Breast epithelium (tissue), 4 donors: ENCODE measurements around the gene SCUBE3. TPM values are rescaled to one million over a fixed set of nuclear protein-coding genes. Genes with fewer than 3 reads are reported as not detected.

ENCODE experiments used
- DNase-seq, 2 donors: peaks; one replicate each; pipeline ENCODE4 v3.0.0-alpha.2; 2019; ENCODE audit warnings: low spot score in 2 of 2
- H3K27ac ChIP-seq, 2 donors: fragments of 200-600 bp; sonication (generic) in 1 of 2; one replicate each; pipeline ENCODE4 v1.5.1; 2016 to 2019; ENCODE audit warnings: mild to moderate bottlenecking in 1 of 2
- H3K27me3 ChIP-seq, 2 donors: fragments of 200-600 bp; sonication (generic) in 1 of 2; one replicate each; pipeline versions ENCODE4 v1.5.1 to v1.6.0; 2017 to 2019; ENCODE audit warnings: control low read depth in 1 of 2, mild to moderate bottlenecking in 1 of 2
- H3K36me3 ChIP-seq: fragments of 200-600 bp; one replicate; pipeline ENCODE4 v1.5.1; 2019
- H3K4me1 ChIP-seq, 2 donors: fragments of 200-600 bp; sonication (generic); one replicate each; pipeline ENCODE4 v1.5.1; 2016 to 2019; ENCODE audit warnings: control low read depth in 1 of 2
- H3K4me3 ChIP-seq, 3 donors: fragments of 200-600 bp; sonication (generic); 1 replicate in 2 of 3; 2 replicates in 1 of 3; pipeline ENCODE4 v1.5.1; 2016 to 2019; ENCODE audit warnings: mild to moderate bottlenecking in 3 of 3, moderate library complexity in 2 of 3
- H3K9me3 ChIP-seq, 2 donors: fragments of 200-600 bp; sonication (generic) in 1 of 2; one replicate each; pipeline ENCODE4 v1.5.1; 2016 to 2019; ENCODE audit warnings: control low read depth in 1 of 2
- CTCF ChIP-seq, 3 donors: fragments of 450-650 bp; IDR thresholded peaks; one replicate each; pipeline ENCODE4 v1.5.1; 2016 to 2017; ENCODE audit warnings: antibody characterized with exemption in 3 of 3, mild to moderate bottlenecking in 3 of 3, moderate library complexity in 3 of 3
- POLR2A ChIP-seq: fragments of 450-650 bp; IDR thresholded peaks from one replicate; pipeline ENCODE4 v1.6.1; 2016; ENCODE audit warnings: antibody characterized with exemption, mild to moderate bottlenecking, moderate library complexity
- POLR2AphosphoS5 ChIP-seq, 3 donors: sonication (generic); formaldehyde crosslinking; IDR thresholded peaks; one replicate each; pipeline ENCODE4 v1.6.1; 2017; ENCODE audit warnings: antibody characterized with exemption in 3 of 3
- intact Hi-C: fragments of 100-400 bp; cut with DNase I; formaldehyde crosslinking; loops from one replicate; pipeline ENCODE4 v1.15.1; 2023; ENCODE audit warnings: low total_unique reads
- total RNA-seq, 3 donors: library from RNA; depleted of rRNA; stranded (reverse); fragments of >200 nt; gene quantifications; one replicate each; pipeline ENCODE4 v1.1.0, GENCODE V29; 2016

Gene SCUBE3
- total RNA-seq, 3 donors from 2014 or later = under 0.01 to 0.33 (median under 0.01) TPM

GRCh38 chr6:35244551-35244950 is 30.8 kb downstream of the SCUBE3 start:
- Histone ChIP-seq H3K9me3 (no peaks in the 10 kb centered on the region), H3K36me3 (no peaks in the 10 kb centered on the region), H3K4me1 (no peaks in the 10 kb centered on the region), H3K27me3 (no peaks in the 10 kb centered on the region), H3K27ac (no peak overlapping the region), H3K4me3 (no peak overlapping the region)
- no peak for DNase-seq
- TF ChIP-seq CTCF (IDR thresholded peaks at IDR 0.05) = no peak
- no peak for TF ChIP-seq POLR2AphosphoS5 (IDR thresholded peaks at IDR 0.05)
- no peak for TF ChIP-seq POLR2A
- intact Hi-C loops = no loop called here

- no peak overlapping the region for H3K4me3 ChIP-seq
- no peak for TF ChIP-seq POLR2AphosphoS5 (IDR thresholded peaks at IDR 0.05)
- TF ChIP-seq CTCF (IDR thresholded peaks at IDR 0.05) = no peak
- TF ChIP-seq POLR2A = no peak
- H3K27ac ChIP-seq = no peak overlapping the region
- no peaks in the 10 kb centered on the region for H3K27me3 ChIP-seq
- intact Hi-C loops = no loop called here
- DNase-seq = no peak
- no peaks in the 10 kb centered on the region for H3K4me1 ChIP-seq
- no peaks in the 10 kb centered on the region for H3K9me3 ChIP-seq
- no peaks in the 10 kb centered on the region for H3K36me3 ChIP-seq
These were observed 34.0 kb downstream of the SCUBE3 start for GRCh38 chr6:35247642-35248231.

GRCh38 chr6:35248300-35248699 is 34.5 kb downstream of the SCUBE3 start:
- no peaks in the 10 kb centered on the region for H3K9me3 ChIP-seq
- H3K27me3 ChIP-seq = no peaks in the 10 kb centered on the region
- intact Hi-C loops = no loop called here
- TF ChIP-seq POLR2AphosphoS5 (IDR thresholded peaks at IDR 0.05) (no peak), POLR2A (no peak), CTCF (IDR thresholded peaks at IDR 0.05) (no peak)
- H3K4me3 ChIP-seq = no peak overlapping the region
- DNase-seq = no peak
- H3K4me1 ChIP-seq = no peaks in the 10 kb centered on the region
- no peaks in the 10 kb centered on the region for H3K36me3 ChIP-seq
- H3K27ac ChIP-seq = no peak overlapping the region

- no peaks in the 10 kb centered on the region for H3K27me3 ChIP-seq
- H3K27ac ChIP-seq = no peak overlapping the region
- no peaks in the 10 kb centered on the region for H3K9me3 ChIP-seq
- H3K4me1 ChIP-seq = no peaks in the 10 kb centered on the region
- no peak for DNase-seq
- H3K36me3 ChIP-seq = no peaks in the 10 kb centered on the region
- no peak overlapping the region for H3K4me3 ChIP-seq
- TF ChIP-seq CTCF (IDR thresholded peaks at IDR 0.05) (no peak), POLR2AphosphoS5 (IDR thresholded peaks at IDR 0.05) (no peak), POLR2A (no peak)
- intact Hi-C loops = no loop called here
These were observed 35.2 kb downstream of the SCUBE3 start for GRCh38 chr6:35248965-35249364.

GRCh38 chr6:35251949-35252348 is 38.2 kb downstream of the SCUBE3 start:
- no peaks in the 10 kb centered on the region for H3K4me1 ChIP-seq
- H3K4me3 ChIP-seq = no peak overlapping the region
- DNase-seq = no peak
- TF ChIP-seq POLR2AphosphoS5 (IDR thresholded peaks at IDR 0.05) (no peak), POLR2A (no peak), CTCF (IDR thresholded peaks at IDR 0.05) (no peak)
- no peak overlapping the region for H3K27ac ChIP-seq
- H3K27me3 ChIP-seq = no peaks in the 10 kb centered on the region
- no peaks in the 10 kb centered on the region for H3K36me3 ChIP-seq
- no peaks in the 10 kb centered on the region for H3K9me3 ChIP-seq
- intact Hi-C loops = no loop called here
